Common myeloid progenitor, CD34-positive (primary cell): ENCODE results near the gene ARL13A.

Source experiments
- CTCF ChIA-PET: fragments of 350-600 bp; sonication (Branson Sonifier 250); formaldehyde crosslinking; loops from one replicate; lab custom pipeline; 2021; ENCODE audit warnings: antibody characterized with exemption; lab: Charles Lee
- POLR2A ChIA-PET: fragments of 350-600 bp; sonication (Branson Sonifier 250); formaldehyde crosslinking; loops from one replicate; lab custom pipeline; 2021; ENCODE audit warnings: antibody characterized with exemption; lab: Charles Lee
- DNase-seq, 3 donors: peaks; one replicate each; pipeline versions ENCODE4 v3.0.0 to v3.0.0-alpha.2; 2013
- H3K27ac ChIP-seq, 2 experiments: 1 replicate in 1 of 2; 2 replicates in 1 of 2; pipeline ENCODE4 v1.7.0; 2013; ENCODE audit warnings: inconsistent platforms in 2 of 2, low read length in 2 of 2, mild to moderate bottlenecking in 2 of 2, low read depth in 1 of 2, moderate library complexity in 1 of 2; ENCODE audit not compliant: severe bottlenecking in 2 of 2, insufficient read depth in 1 of 2, poor library complexity in 1 of 2
- H3K27me3 ChIP-seq, 5 experiments: replicated peaks in 2 of 5; 1 replicate in 3 of 5; 2 replicates in 2 of 5; pipeline versions ENCODE4 v1.6.1 to v1.7.0; 2013; ENCODE audit warnings: low read length in 4 of 5, mild to moderate bottlenecking in 2 of 5, moderate library complexity in 2 of 5, inconsistent platforms in 1 of 5; ENCODE audit not compliant: insufficient read depth in 5 of 5, control insufficient read depth in 4 of 5
- H3K36me3 ChIP-seq, 4 experiments: 1 replicate in 2 of 4; 2 replicates in 2 of 4; pipeline versions ENCODE4 v1.6.1 to v1.7.0; 2013; ENCODE audit warnings: low read length in 3 of 4, control low read depth in 1 of 4, mild to moderate bottlenecking in 1 of 4; ENCODE audit not compliant: control insufficient read depth in 4 of 4, insufficient read depth in 4 of 4
- H3K4me1 ChIP-seq, 4 experiments: 1 replicate in 3 of 4; 2 replicates in 1 of 4; pipeline versions ENCODE4 v1.6.1 to v1.7.1; 2013; ENCODE audit warnings: low read length in 3 of 4, mild to moderate bottlenecking in 3 of 4, control low read depth in 1 of 4, inconsistent platforms in 1 of 4, moderate library complexity in 1 of 4; ENCODE audit not compliant: control insufficient read depth in 4 of 4, insufficient read depth in 4 of 4; ENCODE audit errors: control extremely low read depth in 1 of 4
- H3K4me3 ChIP-seq, 7 experiments: 1 replicate in 4 of 7; 2 replicates in 3 of 7; pipeline versions ENCODE4 v1.5.1 to v1.7.0; 2013; ENCODE audit warnings: mild to moderate bottlenecking in 7 of 7, low read length in 6 of 7, moderate library complexity in 6 of 7, inconsistent platforms in 2 of 7, low read depth in 2 of 7, control low read depth in 1 of 7; ENCODE audit not compliant: insufficient read depth in 4 of 7, control insufficient read depth in 1 of 7; ENCODE audit errors: extremely low read depth in 1 of 7
- H3K9me3 ChIP-seq, 5 experiments: 1 replicate in 4 of 5; 2 replicates in 1 of 5; pipeline versions ENCODE4 v1.6.1 to v1.7.1; 2013; ENCODE audit warnings: low read length in 4 of 5, mild to moderate bottlenecking in 2 of 5, inconsistent platforms in 1 of 5, low read depth in 1 of 5, moderate library complexity in 1 of 5; ENCODE audit not compliant: control insufficient read depth in 4 of 5, insufficient read depth in 2 of 5; ENCODE audit errors: control extremely low read depth in 1 of 5
- WGBS: methylation state at CpG from one replicate; pipeline ENCODE4 v1.1.5; 2013; ENCODE audit not compliant: insufficient coverage; 5-methylcytosine and 5-hydroxymethylcytosine counted together

Gene ARL13A

DNA sequence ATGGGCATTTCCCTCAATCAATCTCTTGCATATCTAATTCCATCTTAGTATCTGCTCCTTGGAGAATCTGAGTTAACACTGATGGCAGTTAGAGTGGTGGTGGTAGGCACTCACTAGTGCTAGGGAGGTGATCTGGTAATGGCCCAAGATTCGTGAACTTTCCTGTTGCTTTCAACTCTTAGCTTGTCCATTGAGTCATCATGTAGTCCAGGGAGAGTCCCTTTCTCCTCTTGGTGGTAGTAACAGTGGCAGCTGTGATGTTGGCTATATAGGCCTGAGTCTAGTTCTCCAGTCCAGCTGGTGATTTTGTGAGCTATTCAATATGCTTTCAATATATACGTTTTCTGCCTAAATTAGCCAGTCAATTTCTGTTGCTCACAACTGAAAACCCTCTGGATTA lies 33.7 kb upstream of the ARL13A start:
- DNase-seq, result no peak
- Histone ChIP-seq H3K36me3 (no peaks in the 10 kb centered on the region), H3K4me3 (no peak overlapping the region), H3K27ac (no peak overlapping the region), H3K9me3 (peaks cover 0 to 9% (median 2%) of the 10 kb centered on the region in 5 experiments), H3K27me3 (peaks cover 0 to 8% (median 0%) of the 10 kb centered on the region in 5 experiments), H3K4me1 (no peaks in the 10 kb centered on the region)
- POLR2A ChIA-PET, result no interaction called here
- CTCF ChIA-PET, result no interaction called here
- 86% methylated on average over 1 of the region's 2 CpGs for WGBS

DNA sequence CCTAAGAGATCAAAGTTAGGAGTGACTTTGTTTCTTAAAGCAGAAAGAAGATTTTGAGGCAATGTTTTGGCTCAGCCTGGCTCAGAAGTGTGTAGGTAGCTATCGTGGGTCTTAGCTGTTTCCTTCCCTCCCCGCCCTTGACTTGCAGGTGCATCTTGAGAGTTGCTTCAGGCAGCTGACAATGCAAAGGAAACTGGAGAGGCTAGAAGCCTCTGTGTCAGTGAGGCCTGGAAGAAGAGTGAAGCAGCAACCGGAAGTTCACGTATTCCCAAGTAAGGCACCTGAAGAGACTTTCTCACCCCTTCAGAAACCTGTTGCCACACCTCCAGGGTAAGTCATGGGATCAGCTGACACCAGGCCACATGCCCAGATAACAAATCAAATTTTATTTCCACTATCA lies 30.2 kb upstream of the ARL13A start:
- no peaks in the 10 kb centered on the region for H3K9me3 ChIP-seq
- H3K27ac ChIP-seq, result no peak overlapping the region
- ChIA-PET POLR2A (no interaction called here), CTCF (no interaction called here)
- no peaks in the 10 kb centered on the region for H3K4me1 ChIP-seq
- DNase-seq, result no peak
- H3K4me3 ChIP-seq, result no peak overlapping the region
- peaks cover 0 to 2% (median 0%) of the 10 kb centered on the region in 5 experiments for H3K27me3 ChIP-seq
- WGBS, result 100% methylated on average over 2 of the region's 4 CpGs
- no peaks in the 10 kb centered on the region for H3K36me3 ChIP-seq

GRCh38 chrX:100944601-100945000 lies 24.9 kb upstream of the ARL13A start:
- H3K27ac ChIP-seq, result no peak overlapping the region
- 100% methylated on average over 3 of the region's 3 CpGs for WGBS
- no peak overlapping the region for H3K4me3 ChIP-seq
- no peaks in the 10 kb centered on the region for H3K4me1 ChIP-seq
- no peaks in the 10 kb centered on the region for H3K36me3 ChIP-seq
- CTCF ChIA-PET, result no interaction called here
- no peaks in the 10 kb centered on the region for H3K9me3 ChIP-seq
- no peaks in the 10 kb centered on the region for H3K27me3 ChIP-seq
- POLR2A ChIA-PET, result no interaction called here
- no peak for DNase-seq

DNA sequence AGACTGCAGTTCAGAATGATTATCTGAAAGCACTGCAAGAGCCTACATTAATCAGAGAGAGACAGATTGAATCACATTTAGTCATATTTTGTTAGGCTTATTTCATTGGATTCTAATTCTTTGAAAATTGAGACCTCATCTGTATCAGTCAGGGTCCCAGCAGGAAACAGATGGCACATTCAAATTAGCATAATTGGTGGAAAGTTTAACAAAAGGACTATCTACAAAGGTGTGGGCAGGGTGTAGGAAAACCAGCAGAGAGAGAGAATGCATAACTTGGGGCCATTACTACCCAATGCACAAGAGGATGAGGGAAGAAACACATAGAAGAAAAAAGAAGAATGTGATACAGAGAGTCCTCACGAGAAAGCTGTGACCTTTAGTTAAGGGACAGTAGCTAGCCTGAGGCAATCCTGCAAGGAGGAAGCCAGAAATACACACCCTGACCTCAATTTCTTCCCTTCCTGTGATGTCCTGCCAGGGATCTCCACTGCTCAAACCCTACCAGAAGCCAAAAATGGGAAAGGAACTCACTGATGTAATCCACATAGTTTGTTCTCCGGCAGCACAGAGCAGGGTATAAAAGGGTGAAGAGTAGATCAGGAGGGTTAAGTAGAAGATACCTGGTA lies 23.1 kb upstream of the ARL13A start:
- H3K4me1 ChIP-seq, result no peaks in the 10 kb centered on the region
- H3K36me3 ChIP-seq, result no peaks in the 10 kb centered on the region
- H3K4me3 ChIP-seq, result no peak overlapping the region
- POLR2A ChIA-PET, result no interaction called here
- H3K9me3 ChIP-seq, result no peaks in the 10 kb centered on the region
- no CpG with 5 or more reads among the region's 2 CpGs for WGBS
- CTCF ChIA-PET, result no interaction called here
- no peaks in the 10 kb centered on the region for H3K27me3 ChIP-seq
- no peak overlapping the region for H3K27ac ChIP-seq
- no peak for DNase-seq

- CTCF ChIA-PET, result no interaction called here
- 100% methylated on average over 1 of the region's 1 CpG for WGBS
These were observed 21.0 kb upstream of the ARL13A start for GRCh38 chrX:100948557-100948956.

GRCh38 chrX:100962811-100963210 lies 6.7 kb upstream of the ARL13A start:
- no CpG with 5 or more reads among the region's 3 CpGs for WGBS
- POLR2A ChIA-PET, result no interaction called here
- no peak for DNase-seq
- H3K36me3 ChIP-seq, result no peaks in the 10 kb centered on the region
- H3K27ac ChIP-seq, result no peak overlapping the region
- no peak overlapping the region for H3K4me3 ChIP-seq
- no peaks in the 10 kb centered on the region for H3K9me3 ChIP-seq
- no peaks in the 10 kb centered on the region for H3K4me1 ChIP-seq
- no peaks in the 10 kb centered on the region for H3K27me3 ChIP-seq
- CTCF ChIA-PET, result no interaction called here

More at GRCh38 chrX:100948557-100948956, 21.0 kb upstream of the ARL13A start:
- Histone ChIP-seq H3K4me3 (no peak overlapping the region), H3K36me3 (no peaks in the 10 kb centered on the region), H3K27me3 (no peaks in the 10 kb centered on the region), H3K9me3 (peaks cover 0 to 1% (median 0%) of the 10 kb centered on the region in 5 experiments), H3K4me1 (no peaks in the 10 kb centered on the region), H3K27ac (no peak overlapping the region)
- POLR2A ChIA-PET, result no interaction called here
- no peak for DNase-seq

DNA sequence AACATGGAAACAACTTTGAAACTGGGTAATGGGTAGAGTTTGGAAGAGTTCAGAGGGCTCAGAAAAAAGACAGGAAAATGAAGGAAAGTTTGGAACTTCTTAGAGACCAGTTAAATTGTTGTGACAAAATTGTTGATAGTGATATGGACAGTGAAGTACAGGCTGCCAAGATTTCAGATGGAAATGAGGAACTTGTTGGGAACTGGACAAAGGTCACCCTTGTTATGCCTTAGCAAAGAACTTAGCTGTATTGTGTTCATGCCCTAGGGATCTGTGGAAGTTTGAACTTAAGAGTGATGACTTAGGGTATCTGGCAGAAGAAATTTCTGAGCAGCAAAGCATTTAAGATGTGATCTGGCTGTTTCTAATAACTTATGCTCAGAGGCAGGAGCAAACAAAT lies 5.1 kb upstream of the ARL13A start:
- no peak overlapping the region for H3K4me3 ChIP-seq
- ChIA-PET CTCF (no interaction called here), POLR2A (no interaction called here)
- no peaks in the 10 kb centered on the region for H3K4me1 ChIP-seq
- H3K9me3 ChIP-seq, result no peaks in the 10 kb centered on the region
- no peak overlapping the region for H3K27ac ChIP-seq
- no peak for DNase-seq
- H3K36me3 ChIP-seq, result no peaks in the 10 kb centered on the region
- no peaks in the 10 kb centered on the region for H3K27me3 ChIP-seq
